Spleen (tissue), 7 donors: ENCODE results near the gene HUS1B.

ENCODE experiments used
- CTCF ChIP-seq, 11 experiments: fragments of 200-600 bp in 7 of 11; fragments of 450-650 bp in 4 of 11; sonication (generic) in 4 of 11; IDR thresholded peaks in 8 of 11; conservative IDR thresholded peaks in 3 of 11; 1 replicate in 7 of 11; 2 replicates in 4 of 11; pipeline versions ENCODE4 v1.4.0 to v1.8.0; 2016 to 2021; ENCODE audit warnings: antibody characterized with exemption in 11 of 11, inconsistent platforms in 4 of 11, mild to moderate bottlenecking in 1 of 11
- POLR2A ChIP-seq, 3 donors: fragments of 450-650 bp; IDR thresholded peaks; one replicate each; pipeline ENCODE4 v1.5.1; 2017; ENCODE audit warnings: antibody characterized with exemption in 3 of 3, mild to moderate bottlenecking in 1 of 3
- donor health status: DM: no; HTN: no; CAD: no; lungs with moderate emphysema.
- donor health status: DM: no; HTN: no; CAD: no.
- donor health status: DM: no; HTN: no; CAD: no.

GRCh38 chr6:620166-620565, 36.7 kb downstream of the HUS1B start:
- TF ChIP-seq CTCF (IDR thresholded peaks at IDR 0.05 in 8 of 11, conservative IDR thresholded peaks at IDR 0.05 in 3 of 11), result no peak
- TF ChIP-seq POLR2A (IDR thresholded peaks at IDR 0.05), result no peak
